GM21619 (cell line): ENCODE measurements around the gene CAPZB.
"Not testable (repeated sequence)": the region's sequence is repeated elsewhere in the genome, so short reads cannot be mapped to it uniquely, and the experiment has no call there.

ENCODE experiments used
- ATAC-seq: cut with Tn5 transposase; IDR thresholded peaks from one replicate; pipeline ENCODE4 v1.9.1; 2021; ENCODE audit not compliant: unreplicated experiment

Gene CAPZB

DNA sequence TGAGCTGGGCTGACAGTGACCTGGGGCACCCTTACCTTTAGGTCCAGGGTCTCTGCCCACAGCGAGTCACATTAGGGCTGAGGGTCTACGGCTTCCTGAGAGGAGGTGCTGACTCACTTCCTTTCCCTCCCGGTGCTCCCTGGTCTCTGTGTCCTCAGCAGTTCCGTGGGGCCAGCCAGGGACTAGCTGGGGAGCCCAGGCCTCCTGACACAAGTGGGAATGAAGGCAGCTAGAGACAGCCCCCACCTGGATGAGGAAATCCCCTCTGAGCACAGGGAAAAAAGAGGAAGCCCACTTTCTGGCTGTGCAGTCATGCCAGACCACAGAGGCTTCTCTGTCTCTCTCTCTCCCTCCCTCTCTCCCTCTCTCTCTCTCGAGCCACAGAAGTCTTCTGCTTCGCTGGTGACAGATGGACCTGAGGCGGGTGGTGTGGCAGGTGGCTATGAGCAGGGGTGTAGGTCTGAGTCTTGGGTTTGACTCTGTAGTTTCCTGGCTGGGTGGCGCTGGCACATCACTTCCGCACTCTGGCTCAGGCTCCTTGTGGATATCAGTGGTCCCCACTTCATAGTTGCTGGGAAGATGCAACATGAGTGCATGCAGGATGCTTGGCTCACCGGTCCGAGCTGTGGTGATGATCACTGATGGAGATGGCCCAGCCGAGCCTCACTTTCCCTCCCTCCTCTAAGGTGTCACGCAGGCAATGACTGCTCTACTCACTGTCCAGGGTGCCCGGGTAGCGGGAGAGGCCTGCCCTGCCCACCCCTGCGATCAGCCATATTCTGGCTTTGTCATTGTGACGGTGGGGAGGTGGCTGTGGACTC, 169.8 kb downstream of the CAPZB start:
- ATAC-seq: peak; percentile 30

DNA sequence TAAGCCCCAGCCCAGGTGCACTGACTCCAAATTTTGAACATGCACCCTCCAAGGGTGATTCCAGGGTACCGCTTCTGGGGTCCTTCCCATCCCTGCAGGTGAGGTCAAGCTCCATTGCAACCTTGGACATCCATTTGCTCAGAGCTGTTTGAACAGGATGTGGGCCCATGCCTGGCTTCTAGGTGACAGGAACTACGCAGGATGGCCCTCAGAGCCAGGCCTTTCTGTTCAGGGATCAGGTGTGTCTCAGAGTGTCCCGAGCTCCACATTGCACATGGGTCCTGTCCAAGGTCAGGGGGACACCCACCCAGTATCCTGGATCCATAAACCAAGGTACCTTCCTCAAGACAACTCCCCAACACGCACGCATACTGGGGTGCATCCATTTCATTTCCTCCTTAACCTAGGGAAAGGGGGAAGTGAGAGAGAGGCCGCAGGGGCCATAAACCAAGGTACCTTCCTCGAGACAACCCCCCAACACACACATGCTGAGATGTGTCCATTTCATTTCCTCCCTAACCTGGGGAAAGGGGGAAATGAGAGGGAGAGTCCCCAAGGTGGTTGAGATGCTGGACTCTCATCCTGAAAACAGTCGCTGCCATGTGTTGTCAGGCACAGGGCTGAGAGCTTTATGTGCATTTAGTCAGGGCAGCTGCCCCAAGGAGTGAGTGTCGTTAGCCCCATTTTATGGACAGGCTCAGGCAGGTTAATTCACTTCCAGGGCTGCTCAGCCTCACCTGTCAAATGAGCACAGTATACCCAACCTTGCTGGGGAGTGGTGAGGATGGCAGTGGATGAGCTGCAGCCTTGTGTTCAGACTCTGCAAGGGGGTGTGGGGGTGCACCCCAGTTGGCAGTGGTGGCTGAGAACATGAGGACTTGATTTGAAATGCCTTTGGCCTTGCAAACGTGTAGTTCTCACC, 171.1 kb downstream of the CAPZB start:
- ATAC-seq: no peak

DNA sequence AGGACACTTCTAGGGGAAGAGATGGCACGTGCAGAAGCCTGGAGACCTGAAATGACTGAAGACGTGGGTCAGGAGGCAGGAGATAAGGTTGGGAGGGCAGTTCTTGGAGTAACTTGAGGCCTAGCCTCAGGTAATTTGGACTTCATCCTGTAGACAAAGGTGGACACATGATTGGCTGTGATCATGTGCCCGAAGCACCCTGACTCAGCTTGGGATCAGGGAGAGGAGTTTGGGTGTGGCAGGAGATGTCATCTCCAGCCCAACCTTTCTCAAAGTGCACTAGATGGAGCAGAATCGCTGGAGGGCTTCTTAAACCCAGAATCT, 171.7 kb downstream of the CAPZB start:
- no peak for ATAC-seq

DNA sequence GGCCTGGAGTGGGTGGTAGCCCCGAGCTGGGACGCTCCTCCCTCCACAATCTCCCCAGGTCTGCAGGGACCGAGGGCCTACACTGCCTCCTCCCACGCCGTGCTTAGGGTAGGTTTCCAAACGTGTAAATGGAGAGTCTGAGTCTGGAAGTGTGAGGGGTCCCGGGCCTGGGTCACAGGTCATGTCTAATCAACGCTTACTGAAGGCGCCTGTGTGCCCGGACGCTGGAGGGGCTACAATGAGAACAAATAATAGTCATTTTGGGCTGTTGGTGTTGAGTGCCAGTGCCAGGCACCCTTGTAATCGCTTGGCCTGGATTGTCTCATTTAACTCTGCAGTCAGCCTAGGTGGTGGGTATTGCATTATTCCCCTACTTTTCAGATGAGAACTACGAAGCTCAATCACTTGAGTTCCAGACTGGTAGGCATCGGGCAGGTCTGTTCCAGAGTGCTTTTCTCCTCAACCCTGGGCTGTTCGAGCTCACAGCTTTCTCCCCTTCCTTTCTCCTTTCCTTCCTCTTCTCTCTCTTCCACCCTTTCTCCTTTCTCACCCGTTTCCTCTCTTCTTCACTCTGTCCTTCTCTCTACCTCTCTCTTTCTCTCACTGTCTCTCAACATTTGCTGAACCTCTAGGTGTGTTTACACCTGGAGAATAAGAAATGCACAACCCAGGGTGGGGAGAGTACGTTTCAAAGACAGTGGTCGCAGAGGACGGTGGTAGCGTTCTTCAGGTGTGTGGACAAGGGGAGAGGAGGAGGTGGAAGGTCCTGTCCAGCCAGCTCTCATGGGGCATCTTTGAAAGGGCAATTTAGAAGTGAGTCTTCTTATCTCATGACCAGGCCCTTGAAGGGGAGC, 172.3 kb downstream of the CAPZB start:
- peak; percentile 11 for ATAC-seq

DNA sequence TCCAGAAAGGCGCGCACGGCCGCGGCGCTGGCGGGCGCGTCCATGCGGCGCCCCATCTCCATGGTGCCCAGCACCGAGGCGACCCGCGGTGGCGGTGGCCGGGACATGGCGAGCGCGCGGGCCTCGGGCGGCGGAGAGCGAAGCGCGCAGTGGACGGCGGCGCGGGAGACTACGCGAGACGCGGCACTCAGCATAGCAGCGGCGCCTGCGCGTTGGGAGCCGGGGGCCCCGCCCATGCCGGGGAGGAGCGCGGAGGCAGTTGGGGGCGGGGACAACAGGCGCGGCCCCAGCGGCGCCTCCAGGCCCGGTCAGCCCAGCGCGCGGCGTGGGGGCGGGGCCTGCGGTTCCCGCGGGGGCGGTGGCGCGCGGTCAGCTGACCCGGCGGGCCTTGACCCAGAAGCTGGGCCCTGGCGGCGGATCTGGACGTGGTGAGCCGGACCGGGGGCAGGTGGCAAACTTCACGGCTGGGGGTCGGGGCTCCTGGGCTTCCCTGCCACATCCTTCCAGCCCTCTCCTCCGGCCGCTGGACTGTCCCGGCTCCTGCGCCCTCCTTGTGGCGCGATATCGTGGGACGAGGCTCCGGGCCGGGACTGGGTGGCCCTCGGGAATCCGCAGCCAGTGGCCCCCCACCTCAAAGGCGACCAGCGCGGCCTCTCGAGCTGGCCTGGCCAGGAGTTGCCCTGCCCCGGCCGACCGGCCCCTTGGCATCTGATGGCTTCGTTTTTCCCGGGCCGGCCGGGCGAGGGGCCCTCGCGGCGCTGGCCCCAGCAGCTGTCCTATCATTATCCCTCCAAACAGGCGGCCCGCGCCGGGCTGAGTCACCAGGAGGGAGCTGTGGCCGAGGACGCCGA, 173.2 kb downstream of the CAPZB start, which contains the start of the genes AKR7A2 and SLC66A1:
Gene AKR7A2, minus strand, starts transcription at position 214 of the 851 bp plus-strand sequence. Its CDS starts 20 bp downstream, at position 194.
Gene SLC66A1, plus strand, starts transcription at position 396 of the 851 bp plus-strand sequence. CDS start 5,352 bp downstream, outside the sequence.
- peak; percentile 52 for ATAC-seq

DNA sequence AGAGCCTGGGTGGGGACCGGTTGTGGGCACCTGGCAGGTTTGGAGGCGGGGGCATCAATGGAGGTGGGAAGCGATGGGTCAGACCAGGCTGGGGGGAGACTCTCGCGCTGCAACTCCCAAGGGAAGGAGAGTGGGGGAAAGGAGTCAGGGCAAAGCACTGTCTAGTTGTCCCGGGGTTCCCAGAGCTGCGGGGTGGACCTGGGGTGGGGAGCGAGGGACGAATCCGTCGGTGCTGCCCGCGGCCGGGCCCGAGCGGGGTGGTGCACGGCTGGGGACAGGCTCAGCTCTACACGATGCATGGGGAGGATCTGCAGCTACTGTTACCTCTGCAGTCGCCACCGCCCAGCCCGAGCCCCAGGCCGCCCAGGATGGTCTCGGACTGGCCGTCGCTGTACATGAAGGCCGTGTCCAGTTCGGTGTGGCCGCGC, 173.8 kb downstream of the CAPZB start:
- peak; percentile 10 for ATAC-seq

DNA sequence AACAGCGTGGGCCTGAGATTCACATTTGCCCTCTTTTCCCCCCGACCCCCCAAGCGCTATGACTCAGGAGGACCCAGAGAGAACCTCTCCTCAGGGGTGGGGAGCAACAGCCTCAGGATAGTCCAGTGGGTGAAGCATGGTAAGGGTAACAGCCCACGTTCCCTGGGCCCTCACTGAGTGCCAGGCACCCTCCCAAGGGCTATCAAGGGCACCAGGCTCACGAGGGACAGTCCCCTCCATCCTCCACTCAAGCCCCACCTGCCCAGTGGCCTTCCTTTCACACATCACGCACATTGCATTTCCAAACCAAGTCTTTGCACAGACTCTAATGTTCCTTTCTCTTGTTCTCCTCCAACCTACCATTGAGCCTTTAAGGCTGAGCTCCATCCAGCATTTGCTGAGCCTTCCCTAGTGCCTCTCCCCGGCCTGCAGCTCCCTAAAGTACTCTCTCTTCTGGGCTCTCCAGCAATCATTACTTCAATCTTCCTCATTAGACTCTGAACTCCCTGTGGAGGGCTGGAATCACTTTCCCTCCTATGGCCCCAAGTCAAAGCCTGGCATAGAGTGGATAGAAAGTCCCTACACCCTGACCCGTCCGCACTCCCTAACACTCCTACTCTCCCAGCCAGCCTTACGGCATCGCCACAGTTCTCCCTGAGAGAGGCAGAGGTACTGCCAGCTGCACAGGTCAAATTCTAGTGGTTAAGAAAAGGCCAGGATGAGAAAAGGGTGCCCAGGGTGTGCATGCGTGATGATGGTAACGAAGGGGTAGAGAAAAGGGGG, 174.4 kb downstream of the CAPZB start:
- no peak for ATAC-seq

DNA sequence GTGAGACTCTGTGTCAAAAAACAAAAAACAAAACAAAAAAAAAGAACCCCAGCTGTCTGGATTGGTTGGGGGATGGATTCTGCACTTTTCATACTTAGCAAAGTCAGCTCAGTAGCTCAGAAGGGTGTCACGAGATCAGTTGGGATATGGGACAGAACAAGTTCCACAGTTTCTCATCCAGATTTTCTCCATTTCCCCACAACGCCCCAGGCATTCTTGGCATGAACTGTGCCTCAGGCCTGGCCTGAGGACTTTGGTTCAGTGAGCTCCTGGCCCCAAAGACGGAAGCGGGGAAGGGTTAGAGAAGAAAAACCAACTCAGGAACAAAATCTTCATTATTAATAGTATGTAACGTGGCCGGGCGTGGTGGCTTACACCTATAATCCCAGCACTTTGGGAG, 175.3 kb downstream of the CAPZB start:
- no peak for ATAC-seq

DNA sequence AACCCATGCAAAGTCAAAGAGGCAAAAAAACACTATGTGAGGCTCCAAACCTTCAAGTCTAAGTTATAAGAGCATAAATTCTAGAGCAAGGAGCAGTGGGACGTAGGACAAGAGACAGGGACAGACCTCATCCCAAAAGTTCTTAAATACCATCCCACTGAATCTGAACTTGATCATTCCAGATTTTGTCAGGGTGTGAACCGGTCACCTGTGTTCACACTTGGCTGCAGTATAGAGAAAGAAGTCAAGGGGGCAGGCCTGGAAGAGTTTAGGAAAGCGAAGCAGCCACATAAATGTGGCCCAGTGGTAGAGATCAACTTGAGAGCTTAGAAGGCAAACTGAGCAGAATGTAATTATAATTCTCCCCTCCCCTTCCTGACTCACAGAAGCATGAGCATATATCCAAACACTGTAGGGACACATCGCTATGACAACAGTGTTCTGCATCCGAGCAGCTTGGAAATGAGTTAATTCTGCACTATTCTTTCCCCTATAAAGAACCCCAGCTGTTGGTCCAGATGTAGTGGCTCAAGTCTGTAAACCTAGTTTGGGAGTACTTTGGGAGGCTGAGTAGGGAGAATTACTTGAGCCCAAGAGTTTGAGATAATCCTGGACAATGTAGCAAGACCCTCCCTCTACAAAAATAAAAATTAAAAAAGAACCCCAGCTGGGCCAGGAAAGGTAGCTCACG, 176.1 kb downstream of the CAPZB start:
- ATAC-seq: no peak

DNA sequence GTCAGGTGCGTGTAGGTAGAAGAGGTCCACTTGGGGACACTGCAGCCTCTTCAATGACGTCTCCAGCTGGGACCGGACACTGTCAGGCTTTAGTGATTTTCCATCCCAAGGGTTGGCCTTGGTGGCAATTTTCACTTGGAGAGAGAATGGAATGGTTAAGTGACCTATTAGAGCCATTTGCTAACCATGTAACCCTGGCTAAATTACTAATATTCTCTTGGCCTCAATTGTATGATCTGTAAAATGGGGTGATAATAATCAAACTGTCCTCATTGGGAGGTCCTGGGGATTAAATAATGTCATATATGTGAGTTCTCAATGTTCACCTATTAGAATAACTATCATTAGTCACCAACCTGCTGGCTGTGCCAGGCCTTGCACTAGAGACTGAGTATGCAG, 176.8 kb downstream of the CAPZB start:
- no peak for ATAC-seq

DNA sequence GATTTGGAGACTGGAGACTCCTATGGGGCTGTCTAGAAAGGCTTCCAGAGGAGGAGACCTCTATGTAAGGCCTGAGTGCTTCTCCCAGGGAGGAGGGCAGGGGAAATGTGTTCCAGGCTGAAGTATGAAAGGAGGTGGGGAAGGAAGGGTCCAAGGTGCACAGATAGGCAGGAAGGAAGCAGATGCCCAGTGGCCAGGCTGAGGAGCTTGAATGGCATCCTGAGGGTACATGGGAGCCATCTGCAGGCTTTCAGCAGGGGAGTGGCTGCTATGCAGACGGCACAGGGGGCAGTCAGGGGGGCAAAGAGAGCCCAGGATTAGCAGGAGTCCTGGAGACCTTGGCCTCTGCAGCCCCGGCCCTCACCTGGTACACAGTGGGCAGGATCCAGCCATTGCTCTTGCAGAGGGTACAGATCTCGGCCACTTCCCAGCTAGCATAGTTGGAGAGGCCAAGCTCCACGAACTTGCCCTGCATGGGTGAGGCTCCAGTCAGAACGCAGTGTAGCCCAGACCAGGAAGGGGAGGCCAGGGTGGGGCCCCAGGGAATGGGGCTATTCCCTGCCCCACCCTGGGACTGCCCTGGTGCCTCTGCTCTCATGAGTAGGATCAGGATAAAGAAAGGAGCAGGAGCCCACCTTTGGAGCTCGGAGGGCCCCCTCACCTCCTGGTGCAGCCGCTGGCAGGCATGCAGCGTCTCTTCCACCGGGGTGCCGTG, 177.4 kb downstream of the CAPZB start:
- ATAC-seq: no peak

DNA sequence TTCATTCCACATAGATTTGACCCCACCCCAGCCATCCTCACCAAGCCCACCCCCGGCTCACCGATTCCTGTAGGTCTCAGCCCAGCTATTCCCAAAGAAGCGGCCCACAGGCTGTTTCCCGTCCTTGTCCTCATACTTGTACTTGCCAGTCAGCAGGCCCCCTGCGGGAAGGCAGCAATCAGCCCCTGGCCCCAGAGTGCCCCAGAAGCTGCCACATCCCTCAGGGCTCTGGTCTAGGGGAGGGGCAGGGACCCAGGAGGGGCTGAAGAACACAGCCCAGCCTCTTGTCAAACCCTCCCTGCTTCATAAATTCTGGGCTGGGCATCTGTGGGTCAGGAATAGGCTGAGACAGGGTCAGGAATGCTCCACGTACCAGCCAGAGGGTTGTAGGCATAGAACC, 178.4 kb downstream of the CAPZB start:
- ATAC-seq: no peak

DNA sequence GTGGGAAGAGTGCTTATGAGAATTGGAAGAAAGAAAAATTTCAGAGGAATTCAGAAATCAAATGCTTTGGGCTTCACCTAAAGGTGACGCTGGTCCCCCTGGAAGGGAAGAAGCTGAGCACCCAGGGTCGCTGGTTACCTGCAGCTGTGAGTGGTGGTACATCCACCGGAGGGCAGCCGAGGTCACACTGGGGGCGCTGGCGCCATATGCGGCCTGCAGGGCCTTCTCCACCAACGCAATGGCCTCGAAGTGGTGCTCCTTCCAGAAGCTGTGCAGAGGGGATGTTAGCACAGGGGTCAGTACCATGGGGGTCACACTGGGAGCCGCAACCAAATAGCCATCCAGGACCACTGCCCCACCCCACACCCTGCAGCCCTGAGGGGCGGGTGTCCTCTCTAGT, 179.5 kb downstream of the CAPZB start:
- ATAC-seq: no peak

DNA sequence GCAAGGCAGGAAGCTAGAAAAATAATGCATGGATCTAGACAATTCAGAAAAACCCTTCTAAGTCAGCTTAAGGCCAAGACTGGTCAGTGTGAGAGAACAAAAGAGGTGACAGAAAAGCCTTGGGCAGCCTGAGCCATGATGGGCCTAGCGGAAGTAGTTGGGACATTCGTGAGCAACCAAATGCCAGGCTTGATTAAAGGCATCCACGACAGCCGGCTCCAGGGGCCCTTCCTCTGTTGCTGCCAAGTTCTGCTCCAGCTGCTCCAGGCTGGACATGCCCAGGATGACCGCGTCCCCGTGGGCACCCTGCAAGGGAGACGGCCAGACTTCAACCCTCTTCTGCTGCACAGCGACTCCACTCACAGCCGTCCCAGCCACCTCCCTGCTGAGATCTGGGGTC, 181.3 kb downstream of the CAPZB start:
- not testable (repeated sequence) for ATAC-seq

DNA sequence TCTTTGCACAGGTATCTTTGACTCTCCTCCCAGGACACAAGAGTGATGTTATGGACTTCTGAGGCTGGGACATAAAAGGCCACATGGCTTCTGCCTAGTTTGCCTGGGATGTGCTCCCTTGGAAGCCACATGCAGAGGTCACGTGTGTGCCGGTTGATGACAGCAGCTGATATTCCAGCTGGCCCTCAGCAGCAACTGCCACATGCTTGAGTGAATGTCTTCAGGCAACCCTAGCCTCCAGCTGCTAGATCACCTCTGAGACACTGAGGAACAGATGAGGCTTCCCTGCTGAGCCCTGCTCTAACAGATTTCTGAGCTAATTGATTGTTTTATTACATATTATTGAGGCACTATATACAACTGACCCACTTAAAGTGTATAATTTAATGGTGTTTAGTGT, 185.1 kb downstream of the CAPZB start:
- no peak for ATAC-seq

DNA sequence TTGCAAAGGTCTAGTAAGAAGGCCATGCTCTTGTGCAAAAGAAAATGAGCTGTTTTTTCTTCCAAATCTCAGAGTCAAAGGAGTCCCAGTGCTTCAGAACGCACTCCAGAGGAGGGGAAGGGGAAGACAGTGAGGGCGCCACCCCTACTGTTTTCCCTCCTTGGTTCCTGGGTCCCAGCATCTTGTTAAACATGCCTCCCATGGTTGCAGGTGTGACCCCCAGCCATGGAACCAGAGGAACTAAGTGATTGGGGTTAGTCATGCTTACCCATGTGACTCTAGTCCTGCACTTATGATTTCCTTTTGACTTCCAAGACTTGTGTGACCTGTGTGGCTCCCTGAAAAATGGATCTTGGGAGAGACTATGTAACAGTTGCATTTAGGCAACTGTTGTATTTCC, 190.7 kb downstream of the CAPZB start:
- ATAC-seq: no peak

DNA sequence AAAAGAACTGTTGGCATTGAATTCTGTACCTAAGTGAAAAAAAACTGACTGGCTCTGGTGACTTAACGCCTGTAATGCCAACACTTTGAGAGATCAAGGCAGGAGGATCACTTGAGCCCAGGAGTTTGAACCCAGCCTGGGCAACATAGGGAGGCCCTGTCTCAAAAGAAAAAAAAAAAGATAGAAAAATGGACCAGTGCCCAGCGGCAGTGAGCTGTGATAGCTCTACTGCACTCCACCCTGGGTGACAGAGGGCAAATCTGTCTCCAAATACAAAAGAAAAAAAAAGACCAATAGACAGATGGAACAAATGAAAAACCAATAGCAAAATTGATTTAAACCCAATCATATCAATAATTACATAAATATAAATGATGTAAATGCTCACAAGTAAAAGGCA, 196.1 kb downstream of the CAPZB start:
- ATAC-seq: no peak
